ENCODE measurements around the gene TM4SF4. TPM values are rescaled to one million over a fixed set of nuclear protein-coding genes. Genes with fewer than 3 reads are reported as not detected.

TM4SF4 gene
- total and polyA plus RNA-seq, 5 donors from 2014 or later, result not detected

DNA sequence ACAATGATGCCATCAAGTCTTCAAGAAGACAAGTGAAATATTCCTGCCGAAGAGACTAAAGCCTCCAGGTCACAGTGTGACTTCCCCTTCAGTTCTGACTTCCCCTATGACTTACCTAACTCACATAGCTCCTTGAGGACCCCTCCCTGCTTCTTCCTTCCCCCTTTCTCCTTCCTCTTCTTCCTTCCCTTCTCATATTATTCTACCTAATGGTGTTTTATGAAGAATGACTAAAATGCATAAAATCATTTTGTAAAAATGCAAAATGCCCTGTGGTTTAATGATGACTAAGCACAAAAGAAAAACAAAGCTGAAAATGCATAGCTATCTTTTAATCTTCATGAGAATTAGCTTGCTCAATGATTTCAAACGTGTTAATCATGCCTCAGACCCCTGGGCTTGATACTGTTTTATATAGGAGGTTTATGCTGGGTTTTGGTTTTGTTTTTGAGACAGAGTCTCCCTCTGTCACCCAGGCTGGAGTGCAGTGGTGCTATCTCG lies 26.1 kb upstream of the TM4SF4 start:
- Mint-ChIP-seq H3K36me3 (no peaks in the 10 kb centered on the region), H3K4me1 (no peaks in the 10 kb centered on the region), H3K27me3 (peaks cover 10% of the 10 kb centered on the region), H3K4me3 (no peak overlapping the region), H3K27ac (no peak overlapping the region), H3K9me3 (peaks cover 0 to 15% (median 4%) of the 10 kb centered on the region in 7 donors)
- Histone ChIP-seq H3K36me3 (ENCODE audit: control insufficient read depth, insufficient read depth, low read length) (no peaks in the 10 kb centered on the region), H3K4me1 (ENCODE audit: control insufficient read depth, insufficient read depth, low read length, poor library complexity, severe bottlenecking) (no peaks in the 10 kb centered on the region), H3K9me3 (ENCODE audit: control insufficient read depth in 2 of 2, low read length in 2 of 2) (peaks cover 0 to 12% of the 10 kb centered on the region in 2 experiments), H3K4me3 (ENCODE audit: low read depth, low read length) (no peak overlapping the region), H3K27ac (ENCODE audit: insufficient read depth, low read length, poor library complexity, severe bottlenecking) (no peak overlapping the region), H3K27me3 (ENCODE audit: control insufficient read depth, insufficient read depth, low read length) (no peaks in the 10 kb centered on the region)
- ATAC-seq (ENCODE audit: low read depth in 2 of 2) (no peak), DNase-seq (no peak)

DNA sequence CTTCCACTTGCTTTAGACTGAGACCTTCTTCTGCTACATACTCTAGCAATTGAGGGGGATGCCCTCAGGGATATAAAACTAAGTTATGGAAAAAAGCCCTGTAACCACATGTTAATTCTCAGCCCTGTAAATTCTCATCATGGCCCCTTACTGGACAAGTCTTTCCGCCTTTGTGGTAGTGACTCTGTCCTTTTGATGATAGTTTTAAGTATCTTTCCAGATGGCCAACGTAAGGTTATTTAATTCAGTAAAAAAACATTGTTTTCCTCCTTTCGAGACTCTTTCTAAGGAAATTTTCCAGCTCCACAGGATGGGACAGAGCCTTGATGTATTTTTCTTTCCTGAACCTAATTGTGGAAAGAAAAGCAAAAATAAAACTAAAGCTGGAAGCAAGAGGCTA lies 25.3 kb upstream of the TM4SF4 start:
- Histone ChIP-seq H3K36me3 (ENCODE audit: control insufficient read depth, insufficient read depth, low read length) (no peaks in the 10 kb centered on the region), H3K27me3 (ENCODE audit: control insufficient read depth, insufficient read depth, low read length) (no peaks in the 10 kb centered on the region), H3K9me3 (ENCODE audit: control insufficient read depth in 2 of 2, low read length in 2 of 2) (peaks cover 0 to 12% of the 10 kb centered on the region in 2 experiments), H3K4me1 (ENCODE audit: control insufficient read depth, insufficient read depth, low read length, poor library complexity, severe bottlenecking) (no peaks in the 10 kb centered on the region), H3K4me3 (ENCODE audit: low read depth, low read length) (no peak overlapping the region), H3K27ac (ENCODE audit: insufficient read depth, low read length, poor library complexity, severe bottlenecking) (no peak overlapping the region)
- DNase-seq (no peak), ATAC-seq (ENCODE audit: low read depth in 2 of 2) (no peak)
- H3K27me3 Mint-ChIP-seq, result peaks cover 9% of the 10 kb centered on the region
- H3K27ac Mint-ChIP-seq, result no peak overlapping the region
- H3K4me3 Mint-ChIP-seq, result no peak overlapping the region
- no peaks in the 10 kb centered on the region for H3K36me3 Mint-ChIP-seq
- peaks cover 0 to 15% (median 5%) of the 10 kb centered on the region in 7 donors for H3K9me3 Mint-ChIP-seq
- H3K4me1 Mint-ChIP-seq, result no peaks in the 10 kb centered on the region

DNA sequence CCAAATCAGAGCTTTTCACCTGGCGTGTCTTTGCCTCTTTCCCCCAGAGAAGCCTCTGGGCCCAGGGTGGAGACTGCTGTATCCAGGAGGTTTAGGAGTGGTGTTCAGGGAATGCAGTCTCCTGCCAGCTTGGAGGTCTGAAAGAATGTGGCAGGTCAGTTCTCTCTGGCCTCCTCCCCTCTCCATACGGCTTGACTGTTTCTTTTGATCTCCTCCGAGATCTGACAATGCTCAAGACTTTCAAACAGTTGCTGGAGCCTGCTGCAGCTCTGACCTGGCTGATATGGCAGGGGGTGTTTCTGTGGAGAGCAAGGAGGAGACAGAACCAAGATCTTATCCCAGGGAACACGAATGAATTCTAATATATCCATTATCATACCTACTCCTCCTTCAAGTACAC lies 24.7 kb upstream of the TM4SF4 start:
- no peak for ATAC-seq (ENCODE audit: low read depth in 2 of 2)
- Mint-ChIP-seq H3K4me1 (no peaks in the 10 kb centered on the region), H3K27ac (no peak overlapping the region), H3K9me3 (peaks cover 0 to 15% (median 5%) of the 10 kb centered on the region in 7 donors), H3K36me3 (no peaks in the 10 kb centered on the region), H3K4me3 (no peak overlapping the region), H3K27me3 (peaks cover 9% of the 10 kb centered on the region)
- no peaks in the 10 kb centered on the region for H3K4me1 ChIP-seq (ENCODE audit: control insufficient read depth, insufficient read depth, low read length, poor library complexity, severe bottlenecking)
- H3K9me3 ChIP-seq (ENCODE audit: control insufficient read depth in 2 of 2, low read length in 2 of 2), result peaks cover 0 to 12% of the 10 kb centered on the region in 2 experiments
- H3K4me3 ChIP-seq (ENCODE audit: low read depth, low read length), result no peak overlapping the region
- H3K27me3 ChIP-seq (ENCODE audit: control insufficient read depth, insufficient read depth, low read length), result peaks cover under 1% of the 10 kb centered on the region
- DNase-seq, result no peak
- H3K36me3 ChIP-seq (ENCODE audit: control insufficient read depth, insufficient read depth, low read length), result no peaks in the 10 kb centered on the region
- H3K27ac ChIP-seq (ENCODE audit: insufficient read depth, low read length, poor library complexity, severe bottlenecking), result no peak overlapping the region

- Mint-ChIP-seq H3K4me3 (no peak overlapping the region), H3K9me3 (peaks cover 0 to 15% (median 6%) of the 10 kb centered on the region in 7 donors), H3K27ac (no peak overlapping the region), H3K36me3 (no peaks in the 10 kb centered on the region), H3K27me3 (peaks cover 9% of the 10 kb centered on the region), H3K4me1 (no peaks in the 10 kb centered on the region)
- no peak for ATAC-seq (ENCODE audit: low read depth in 2 of 2)
- H3K9me3 ChIP-seq (ENCODE audit: control insufficient read depth in 2 of 2, low read length in 2 of 2), result peaks cover 0 to 12% of the 10 kb centered on the region in 2 experiments
- no peak for DNase-seq
- peaks cover 2% of the 10 kb centered on the region for H3K27me3 ChIP-seq (ENCODE audit: control insufficient read depth, insufficient read depth, low read length)
- no peak overlapping the region for H3K27ac ChIP-seq (ENCODE audit: insufficient read depth, low read length, poor library complexity, severe bottlenecking)
- H3K4me1 ChIP-seq (ENCODE audit: control insufficient read depth, insufficient read depth, low read length, poor library complexity, severe bottlenecking), result no peaks in the 10 kb centered on the region
- H3K4me3 ChIP-seq (ENCODE audit: low read depth, low read length), result no peak overlapping the region
- H3K36me3 ChIP-seq (ENCODE audit: control insufficient read depth, insufficient read depth, low read length), result no peaks in the 10 kb centered on the region
Observed at GRCh38 chr3:149450281-149450680, 24.2 kb upstream of the TM4SF4 start.

- H3K4me3 ChIP-seq (ENCODE audit: low read depth, low read length), result no peak overlapping the region
- ATAC-seq (ENCODE audit: low read depth in 2 of 2), result no peak
- peaks cover 5% of the 10 kb centered on the region for H3K27me3 ChIP-seq (ENCODE audit: control insufficient read depth, insufficient read depth, low read length)
- H3K27ac Mint-ChIP-seq, result no peak overlapping the region
- H3K9me3 ChIP-seq (ENCODE audit: control insufficient read depth in 2 of 2, low read length in 2 of 2), result peaks cover 0 to 12% of the 10 kb centered on the region in 2 experiments
- H3K4me1 ChIP-seq (ENCODE audit: control insufficient read depth, insufficient read depth, low read length, poor library complexity, severe bottlenecking), result no peaks in the 10 kb centered on the region
- peaks cover 10% of the 10 kb centered on the region for H3K27me3 Mint-ChIP-seq
- H3K36me3 Mint-ChIP-seq, result no peaks in the 10 kb centered on the region
- no peaks in the 10 kb centered on the region for H3K4me1 Mint-ChIP-seq
- H3K9me3 Mint-ChIP-seq, result peaks cover 0 to 15% (median 6%) of the 10 kb centered on the region in 7 donors
- DNase-seq, result no peak
- H3K36me3 ChIP-seq (ENCODE audit: control insufficient read depth, insufficient read depth, low read length), result no peaks in the 10 kb centered on the region
- H3K4me3 Mint-ChIP-seq, result no peak overlapping the region
- H3K27ac ChIP-seq (ENCODE audit: insufficient read depth, low read length, poor library complexity, severe bottlenecking), result no peak overlapping the region
Observed at GRCh38 chr3:149452036-149452435, 22.5 kb upstream of the TM4SF4 start.

GRCh38 chr3:149453140-149453805 lies 21.2 kb upstream of the TM4SF4 start:
- no peak for ATAC-seq (ENCODE audit: low read depth in 2 of 2)

GRCh38 chr3:149454746-149455145 lies 19.8 kb upstream of the TM4SF4 start:
- DNase-seq, result no peak
- Mint-ChIP-seq H3K36me3 (no peaks in the 10 kb centered on the region), H3K9me3 (peaks cover 0 to 15% (median 6%) of the 10 kb centered on the region in 7 donors), H3K27ac (no peak overlapping the region), H3K4me3 (no peak overlapping the region), H3K27me3 (peaks cover 10% of the 10 kb centered on the region), H3K4me1 (no peaks in the 10 kb centered on the region)
- no peaks in the 10 kb centered on the region for H3K36me3 ChIP-seq (ENCODE audit: control insufficient read depth, insufficient read depth, low read length)
- H3K27ac ChIP-seq (ENCODE audit: insufficient read depth, low read length, poor library complexity, severe bottlenecking), result no peak overlapping the region
- no peak for ATAC-seq (ENCODE audit: low read depth in 2 of 2)
- peaks cover 5% of the 10 kb centered on the region for H3K27me3 ChIP-seq (ENCODE audit: control insufficient read depth, insufficient read depth, low read length)
- peaks cover 0 to 12% of the 10 kb centered on the region in 2 experiments for H3K9me3 ChIP-seq (ENCODE audit: control insufficient read depth in 2 of 2, low read length in 2 of 2)
- H3K4me3 ChIP-seq (ENCODE audit: low read depth, low read length), result no peak overlapping the region
- H3K4me1 ChIP-seq (ENCODE audit: control insufficient read depth, insufficient read depth, low read length, poor library complexity, severe bottlenecking), result no peaks in the 10 kb centered on the region

More at GRCh38 chr3:149453140-149453805, 21.2 kb upstream of the TM4SF4 start:
- peaks cover 0 to 12% of the 10 kb centered on the region in 2 experiments for H3K9me3 ChIP-seq (ENCODE audit: control insufficient read depth in 2 of 2, low read length in 2 of 2)
- no peaks in the 10 kb centered on the region for H3K4me1 ChIP-seq (ENCODE audit: control insufficient read depth, insufficient read depth, low read length, poor library complexity, severe bottlenecking)
- H3K4me3 ChIP-seq (ENCODE audit: low read depth, low read length), result no peak overlapping the region
- H3K4me1 Mint-ChIP-seq, result no peaks in the 10 kb centered on the region
- peaks cover 0 to 15% (median 6%) of the 10 kb centered on the region in 7 donors for H3K9me3 Mint-ChIP-seq
- H3K27ac Mint-ChIP-seq, result no peak overlapping the region
- no peak for DNase-seq
- H3K27me3 Mint-ChIP-seq, result peaks cover 10% of the 10 kb centered on the region
- H3K27me3 ChIP-seq (ENCODE audit: control insufficient read depth, insufficient read depth, low read length), result peaks cover 5% of the 10 kb centered on the region
- H3K36me3 Mint-ChIP-seq, result no peaks in the 10 kb centered on the region
- no peak overlapping the region for H3K27ac ChIP-seq (ENCODE audit: insufficient read depth, low read length, poor library complexity, severe bottlenecking)
- no peaks in the 10 kb centered on the region for H3K36me3 ChIP-seq (ENCODE audit: control insufficient read depth, insufficient read depth, low read length)
- no peak overlapping the region for H3K4me3 Mint-ChIP-seq

DNA sequence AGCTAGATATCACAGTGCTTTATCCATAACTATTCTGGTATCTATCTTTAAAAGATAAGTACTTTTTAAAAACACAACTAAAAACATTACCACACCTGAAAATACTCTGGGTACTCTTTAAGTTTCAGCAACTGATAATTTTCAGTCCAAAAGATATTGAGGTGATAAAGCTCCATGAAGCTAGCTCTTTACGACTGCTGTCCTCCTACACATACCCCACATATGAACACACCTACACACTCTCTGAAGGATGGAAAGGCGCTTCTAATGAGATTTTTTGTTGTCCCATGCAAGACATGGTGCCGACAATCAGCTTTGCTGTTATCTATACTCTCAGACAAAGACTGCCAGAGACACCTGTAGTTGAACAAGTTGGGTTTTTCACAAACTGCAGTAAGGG lies 19.1 kb upstream of the TM4SF4 start:
- peaks cover 0 to 12% of the 10 kb centered on the region in 2 experiments for H3K9me3 ChIP-seq (ENCODE audit: control insufficient read depth in 2 of 2, low read length in 2 of 2)
- no peaks in the 10 kb centered on the region for H3K36me3 ChIP-seq (ENCODE audit: control insufficient read depth, insufficient read depth, low read length)
- Mint-ChIP-seq H3K27me3 (peaks cover 10% of the 10 kb centered on the region), H3K27ac (no peak overlapping the region), H3K4me1 (no peaks in the 10 kb centered on the region), H3K4me3 (no peak overlapping the region), H3K9me3 (peaks cover 0 to 13% (median 6%) of the 10 kb centered on the region in 7 donors), H3K36me3 (no peaks in the 10 kb centered on the region)
- H3K27me3 ChIP-seq (ENCODE audit: control insufficient read depth, insufficient read depth, low read length), result peaks cover 5% of the 10 kb centered on the region
- H3K27ac ChIP-seq (ENCODE audit: insufficient read depth, low read length, poor library complexity, severe bottlenecking), result no peak overlapping the region
- DNase-seq (no peak), ATAC-seq (ENCODE audit: low read depth in 2 of 2) (no peak)
- H3K4me3 ChIP-seq (ENCODE audit: low read depth, low read length), result no peak overlapping the region
- no peaks in the 10 kb centered on the region for H3K4me1 ChIP-seq (ENCODE audit: control insufficient read depth, insufficient read depth, low read length, poor library complexity, severe bottlenecking)
